ENCODE data around the gene KIAA0753.

GRCh38 chr17:6543079-6544010, 97.2 kb downstream of the KIAA0753 start:
- TF ChIP-seq SP1 (IDR thresholded peaks at IDR 0.05) (no peak), FOXM1 (IDR thresholded peaks at IDR 0.05; ENCODE audit: borderline replicate concordance) (no peak), ELF4 (IDR thresholded peaks at IDR 0.05) (no peak), FOXA1 (IDR thresholded peaks at IDR 0.05) (no peak), SUZ12 (IDR thresholded peaks at IDR 0.05) (no peak), ARNT (IDR thresholded peaks at IDR 0.05) (no peak), PKNOX1 (IDR thresholded peaks at IDR 0.05) (no peak), FOXK2 (IDR thresholded peaks at IDR 0.05) (no peak)
